Right lobe of liver (tissue), 4 donors: ENCODE data around the gene VAC14.

Experiments
- CTCF ChIP-seq, 4 donors: fragments of 200-600 bp in 3 of 4; fragments of 450-650 bp in 1 of 4; IDR thresholded peaks; one replicate each; pipeline versions ENCODE4 v1.5.1 to v1.8.0; 2016 to 2022; ENCODE audit warnings: antibody characterized with exemption in 4 of 4, mild to moderate bottlenecking in 2 of 4
- POLR2A ChIP-seq: fragments of 450-650 bp; IDR thresholded peaks from one replicate; pipeline ENCODE4 v1.6.1; 2017; ENCODE audit warnings: antibody characterized with exemption, mild to moderate bottlenecking
- donor health status: DM: no; HTN: no; CAD: no.
- donor health status: DM: no; HTN: no; CAD: no.
- donor health status: DM: no; HTN: yes; CAD: no.

DNA sequence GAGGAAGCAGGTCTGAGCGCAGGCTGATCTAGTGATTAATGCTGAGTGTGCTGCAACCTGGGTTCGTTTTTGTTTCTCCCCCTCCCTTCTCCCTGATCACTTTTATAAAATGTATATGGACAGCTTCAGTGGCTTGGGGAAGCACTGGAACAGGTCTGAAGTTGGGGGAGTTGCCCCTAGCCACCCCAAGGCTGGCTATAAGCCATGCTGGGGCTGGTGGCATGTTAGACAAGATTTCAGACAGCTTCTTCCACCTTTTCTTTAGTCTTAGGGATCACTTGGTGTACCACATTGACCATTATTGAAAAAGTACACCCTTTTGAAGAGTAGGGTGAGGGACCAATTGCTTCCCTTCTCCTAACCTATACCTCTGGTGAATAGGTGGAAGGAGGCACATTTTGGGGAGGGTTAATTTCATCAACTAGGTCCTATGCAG, 3.8 kb upstream of the VAC14 start:
- TF ChIP-seq CTCF (IDR thresholded peaks at IDR 0.05) (no peak), POLR2A (no peak)
